ENCODE data around the gene URB2.

URB2 gene

DNA sequence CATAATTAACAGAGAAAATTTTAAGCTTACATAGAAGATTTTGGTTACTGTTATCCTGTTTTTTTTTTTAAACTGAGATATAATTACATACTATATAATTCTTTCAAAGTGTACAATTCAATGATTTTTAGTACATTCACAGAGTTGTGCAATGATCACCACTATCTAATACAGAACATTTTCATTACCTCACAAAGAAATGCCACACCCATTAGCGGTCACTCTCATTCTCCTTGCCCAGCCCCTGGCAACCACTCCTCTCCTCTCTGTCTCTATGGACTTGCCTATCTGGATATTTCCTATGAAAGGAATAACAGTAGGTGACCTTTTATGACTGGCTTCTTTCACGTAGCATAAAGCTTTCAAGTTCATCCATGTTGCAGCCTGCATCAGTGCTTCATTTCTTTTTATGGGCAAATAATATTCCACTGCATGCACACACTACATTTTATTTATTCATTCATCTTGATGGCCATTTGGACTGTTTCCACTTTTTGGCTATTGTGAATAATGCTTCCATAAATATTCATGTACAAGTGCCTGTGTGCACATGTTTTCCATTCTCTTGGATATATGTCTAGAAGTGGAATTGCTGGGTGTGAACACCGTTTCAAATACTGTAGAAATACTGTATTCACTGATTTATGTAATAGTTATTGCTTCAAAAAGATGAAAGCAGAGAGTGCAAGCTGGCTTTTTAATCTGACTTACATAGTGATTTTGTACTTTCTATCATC lies 26.7 kb upstream of the URB2 start:
- DNase-seq (ENCODE audit: low read depth), result no peak
- TF ChIP-seq, protein P1, sequence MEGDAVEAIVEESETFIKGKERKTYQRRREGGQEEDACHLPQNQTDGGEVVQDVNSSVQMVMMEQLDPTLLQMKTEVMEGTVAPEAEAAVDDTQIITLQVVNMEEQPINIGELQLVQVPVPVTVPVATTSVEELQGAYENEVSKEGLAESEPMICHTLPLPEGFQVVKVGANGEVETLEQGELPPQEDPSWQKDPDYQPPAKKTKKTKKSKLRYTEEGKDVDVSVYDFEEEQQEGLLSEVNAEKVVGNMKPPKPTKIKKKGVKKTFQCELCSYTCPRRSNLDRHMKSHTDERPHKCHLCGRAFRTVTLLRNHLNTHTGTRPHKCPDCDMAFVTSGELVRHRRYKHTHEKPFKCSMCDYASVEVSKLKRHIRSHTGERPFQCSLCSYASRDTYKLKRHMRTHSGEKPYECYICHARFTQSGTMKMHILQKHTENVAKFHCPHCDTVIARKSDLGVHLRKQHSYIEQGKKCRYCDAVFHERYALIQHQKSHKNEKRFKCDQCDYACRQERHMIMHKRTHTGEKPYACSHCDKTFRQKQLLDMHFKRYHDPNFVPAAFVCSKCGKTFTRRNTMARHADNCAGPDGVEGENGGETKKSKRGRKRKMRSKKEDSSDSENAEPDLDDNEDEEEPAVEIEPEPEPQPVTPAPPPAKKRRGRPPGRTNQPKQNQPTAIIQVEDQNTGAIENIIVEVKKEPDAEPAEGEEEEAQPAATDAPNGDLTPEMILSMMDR (conservative IDR thresholded peaks at IDR 0.05; ENCODE audit: low read length), result no peak
- H3K4me3 ChIP-seq (ENCODE audit: low read length), result no peak overlapping the region

DNA sequence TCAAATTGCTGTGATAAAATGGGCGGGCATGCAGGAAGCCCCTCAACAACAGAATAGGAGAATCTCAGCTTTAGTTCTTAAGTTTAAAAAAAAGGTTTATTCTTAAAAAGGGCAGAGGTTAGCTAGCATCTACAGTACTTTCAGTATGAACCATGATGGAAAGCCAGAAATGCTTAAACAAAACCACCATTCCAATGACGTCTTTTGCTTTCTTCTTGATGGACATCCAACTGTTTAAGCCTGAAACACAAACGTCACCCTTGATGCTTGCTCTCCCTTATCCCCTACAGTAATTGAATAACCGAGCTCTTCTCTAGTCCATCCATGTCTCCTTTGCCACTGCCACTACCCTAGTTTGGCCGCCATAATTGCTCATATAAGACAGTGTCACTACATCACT lies 25.8 kb upstream of the URB2 start:
- H3K4me3 ChIP-seq (ENCODE audit: low read length), result no peak overlapping the region
- TF ChIP-seq, protein P1 (conservative IDR thresholded peaks at IDR 0.05; ENCODE audit: low read length), result no peak
- no peak for DNase-seq (ENCODE audit: low read depth)

DNA sequence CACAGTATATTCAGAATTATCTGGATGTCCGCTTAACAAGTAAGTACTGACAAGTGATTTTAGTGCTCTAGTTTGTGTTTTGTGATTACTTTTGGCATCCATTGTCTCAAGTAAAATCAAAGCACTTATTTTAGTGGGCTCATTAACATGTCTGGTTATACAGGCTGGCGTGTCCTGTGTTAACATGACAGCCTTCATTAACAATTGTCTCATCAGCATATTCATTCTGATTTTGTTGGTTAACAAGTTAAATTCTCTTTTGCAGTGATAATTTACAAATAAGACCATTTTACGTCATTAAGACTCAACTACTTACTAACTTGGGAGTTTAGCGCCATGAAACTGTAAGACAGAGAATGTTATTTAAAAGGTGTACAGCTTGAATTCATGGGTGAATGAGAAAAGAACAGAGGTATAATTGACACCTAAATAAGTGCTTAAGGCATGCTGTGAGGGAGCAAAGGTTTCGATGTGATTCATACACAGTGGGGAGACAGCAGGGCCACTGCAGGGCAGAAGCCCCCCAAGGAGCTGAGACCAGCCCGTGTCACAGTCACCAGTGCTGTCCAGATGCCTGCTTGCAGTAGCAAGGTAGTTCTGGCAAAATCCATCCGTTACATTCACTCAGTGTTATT lies 22.6 kb upstream of the URB2 start:
- TF ChIP-seq, protein P1 (conservative IDR thresholded peaks at IDR 0.05; ENCODE audit: low read length), result no peak
- no peak overlapping the region for H3K4me3 ChIP-seq (ENCODE audit: low read length)
- DNase-seq (ENCODE audit: low read depth), result no peak

DNA sequence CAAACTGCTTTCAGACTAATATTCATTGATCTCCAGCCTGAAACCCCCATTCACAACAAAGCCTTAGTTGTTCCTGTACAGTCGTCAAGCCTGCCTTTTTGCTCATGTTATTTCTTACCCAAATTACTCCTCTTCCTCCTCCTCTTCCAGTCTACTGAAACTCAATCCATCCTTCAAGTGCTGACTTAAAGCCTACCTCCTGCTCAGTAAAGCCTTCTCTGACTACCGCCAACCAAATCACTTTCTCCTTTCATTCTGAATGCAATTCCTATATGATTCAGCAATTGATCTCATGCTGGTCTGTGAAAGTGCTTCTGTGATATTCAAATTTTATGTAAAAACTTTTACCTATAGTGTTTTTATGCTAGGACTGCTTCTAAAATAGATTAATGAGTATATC lies 18.7 kb upstream of the URB2 start:
- DNase-seq (ENCODE audit: low read depth), result no peak
- TF ChIP-seq, protein P1 (conservative IDR thresholded peaks at IDR 0.05; ENCODE audit: low read length), result no peak
- no peak overlapping the region for H3K4me3 ChIP-seq (ENCODE audit: low read length)

DNA sequence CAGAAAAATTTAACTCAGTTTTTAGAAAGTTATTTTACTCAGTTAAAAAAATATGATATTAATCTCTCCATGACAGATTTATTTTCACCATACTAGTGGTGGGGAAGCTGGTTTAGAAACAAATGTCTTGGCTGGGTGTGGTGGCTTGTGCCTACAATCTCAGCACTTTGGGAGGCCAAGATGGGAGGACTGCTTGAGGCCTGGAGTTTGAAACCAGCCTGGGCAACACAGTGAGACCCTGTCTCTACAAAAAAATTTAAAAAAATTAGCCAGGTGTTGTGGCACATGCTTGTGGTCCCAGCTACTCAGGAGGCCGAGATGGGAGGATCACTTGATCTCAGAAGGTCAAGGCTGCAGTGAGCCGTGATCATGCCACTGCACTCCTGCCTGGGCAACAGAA lies 17.5 kb upstream of the URB2 start:
- H3K4me3 ChIP-seq (ENCODE audit: low read length), result no peak overlapping the region
- no peak for DNase-seq (ENCODE audit: low read depth)
- TF ChIP-seq, protein P1 (conservative IDR thresholded peaks at IDR 0.05; ENCODE audit: low read length), result no peak

DNA sequence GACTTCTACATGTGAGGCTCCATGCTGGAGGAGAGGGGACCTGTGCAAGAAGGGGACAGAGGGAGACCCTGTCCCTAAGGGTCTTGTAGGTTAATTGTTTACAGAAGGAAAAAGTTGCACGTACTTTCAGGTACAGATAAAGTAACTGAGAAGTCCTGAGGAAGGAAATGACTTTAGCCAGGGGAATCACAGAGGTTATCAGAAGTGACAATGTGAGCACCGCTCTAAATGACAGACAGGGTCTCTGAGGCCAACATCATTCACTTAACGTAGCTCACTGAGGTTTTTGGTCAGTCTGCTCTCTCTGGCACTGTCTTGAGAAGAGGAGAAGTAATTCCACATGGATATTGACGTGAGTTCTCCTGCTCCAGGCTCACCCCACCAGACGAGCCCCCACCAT lies 12.1 kb upstream of the URB2 start:
- TF ChIP-seq, protein P1 (conservative IDR thresholded peaks at IDR 0.05; ENCODE audit: low read length), result no peak
- DNase-seq (ENCODE audit: low read depth), result no peak
- no peak overlapping the region for H3K4me3 ChIP-seq (ENCODE audit: low read length)

DNA sequence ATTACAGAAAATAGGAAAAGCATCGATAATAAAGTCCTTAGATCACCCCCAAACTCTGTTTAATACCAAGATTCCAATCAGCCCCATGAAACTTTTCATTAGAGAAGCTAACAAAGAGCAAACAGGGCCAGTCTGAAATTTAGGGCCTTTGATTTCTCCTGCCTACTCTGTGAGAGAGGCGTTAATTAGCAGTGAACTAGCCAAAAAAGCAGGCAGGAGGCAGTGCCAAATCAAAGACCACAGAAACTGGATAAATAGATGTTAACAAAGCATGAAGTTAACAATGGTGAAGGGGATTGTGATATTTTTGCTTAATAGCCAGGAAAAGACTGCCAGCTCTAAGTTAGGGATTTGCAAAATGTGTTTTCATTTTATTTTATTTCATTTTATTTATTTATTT lies 11.3 kb upstream of the URB2 start:
- TF ChIP-seq, protein P1 (conservative IDR thresholded peaks at IDR 0.05; ENCODE audit: low read length), result no peak
- no peak overlapping the region for H3K4me3 ChIP-seq (ENCODE audit: low read length)
- DNase-seq (ENCODE audit: low read depth), result no peak
